Measurements from ENCODE around the gene TCAP.

The TCAP gene

DNA sequence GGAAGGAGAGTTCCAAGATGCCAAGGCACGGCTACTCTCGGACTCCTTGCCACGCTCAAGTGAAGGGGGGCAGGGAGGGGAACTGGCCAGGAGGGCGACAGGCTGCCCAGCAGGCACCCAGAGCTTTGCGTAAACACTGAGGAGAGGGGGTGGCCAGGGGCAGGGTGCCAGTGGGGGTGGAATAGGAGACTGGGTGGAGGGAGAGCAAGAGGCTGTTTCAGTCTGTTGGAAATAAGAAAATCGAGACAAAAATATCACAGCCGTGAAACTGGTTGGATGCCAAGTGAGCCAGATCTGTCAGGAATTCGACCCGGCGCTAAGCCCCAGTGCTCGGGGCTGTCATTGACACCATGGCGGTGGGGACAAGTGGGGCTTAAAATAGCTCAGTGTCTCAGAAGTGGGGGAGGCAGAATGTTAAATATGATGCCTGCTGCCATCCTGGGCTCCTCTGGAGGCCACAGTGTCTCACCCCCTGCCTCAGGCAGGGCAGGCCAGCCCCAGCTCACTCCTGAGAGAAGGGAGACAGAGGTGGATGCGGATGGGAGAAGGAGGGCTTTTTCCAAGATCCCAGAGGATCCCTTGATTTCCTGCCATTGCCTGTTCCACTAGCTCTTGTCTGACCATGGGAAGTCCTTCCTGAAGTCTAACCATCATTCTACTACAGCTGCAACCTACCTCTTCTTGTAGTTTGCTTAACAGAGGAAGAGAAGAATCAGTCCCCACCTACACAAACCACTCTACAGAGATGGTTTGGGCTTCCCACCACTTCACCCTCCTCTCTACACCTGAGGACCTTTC lies 12.6 kb downstream of the TCAP start:
- no peak overlapping the region for H3K4me3 ChIP-seq (ENCODE audit: low read depth, low read length)
- TF ChIP-seq, protein P1, sequence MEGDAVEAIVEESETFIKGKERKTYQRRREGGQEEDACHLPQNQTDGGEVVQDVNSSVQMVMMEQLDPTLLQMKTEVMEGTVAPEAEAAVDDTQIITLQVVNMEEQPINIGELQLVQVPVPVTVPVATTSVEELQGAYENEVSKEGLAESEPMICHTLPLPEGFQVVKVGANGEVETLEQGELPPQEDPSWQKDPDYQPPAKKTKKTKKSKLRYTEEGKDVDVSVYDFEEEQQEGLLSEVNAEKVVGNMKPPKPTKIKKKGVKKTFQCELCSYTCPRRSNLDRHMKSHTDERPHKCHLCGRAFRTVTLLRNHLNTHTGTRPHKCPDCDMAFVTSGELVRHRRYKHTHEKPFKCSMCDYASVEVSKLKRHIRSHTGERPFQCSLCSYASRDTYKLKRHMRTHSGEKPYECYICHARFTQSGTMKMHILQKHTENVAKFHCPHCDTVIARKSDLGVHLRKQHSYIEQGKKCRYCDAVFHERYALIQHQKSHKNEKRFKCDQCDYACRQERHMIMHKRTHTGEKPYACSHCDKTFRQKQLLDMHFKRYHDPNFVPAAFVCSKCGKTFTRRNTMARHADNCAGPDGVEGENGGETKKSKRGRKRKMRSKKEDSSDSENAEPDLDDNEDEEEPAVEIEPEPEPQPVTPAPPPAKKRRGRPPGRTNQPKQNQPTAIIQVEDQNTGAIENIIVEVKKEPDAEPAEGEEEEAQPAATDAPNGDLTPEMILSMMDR (IDR thresholded peaks at IDR 0.05; ENCODE audit: borderline replicate concordance, insufficient read depth, low read depth, low read length), result no peak

DNA sequence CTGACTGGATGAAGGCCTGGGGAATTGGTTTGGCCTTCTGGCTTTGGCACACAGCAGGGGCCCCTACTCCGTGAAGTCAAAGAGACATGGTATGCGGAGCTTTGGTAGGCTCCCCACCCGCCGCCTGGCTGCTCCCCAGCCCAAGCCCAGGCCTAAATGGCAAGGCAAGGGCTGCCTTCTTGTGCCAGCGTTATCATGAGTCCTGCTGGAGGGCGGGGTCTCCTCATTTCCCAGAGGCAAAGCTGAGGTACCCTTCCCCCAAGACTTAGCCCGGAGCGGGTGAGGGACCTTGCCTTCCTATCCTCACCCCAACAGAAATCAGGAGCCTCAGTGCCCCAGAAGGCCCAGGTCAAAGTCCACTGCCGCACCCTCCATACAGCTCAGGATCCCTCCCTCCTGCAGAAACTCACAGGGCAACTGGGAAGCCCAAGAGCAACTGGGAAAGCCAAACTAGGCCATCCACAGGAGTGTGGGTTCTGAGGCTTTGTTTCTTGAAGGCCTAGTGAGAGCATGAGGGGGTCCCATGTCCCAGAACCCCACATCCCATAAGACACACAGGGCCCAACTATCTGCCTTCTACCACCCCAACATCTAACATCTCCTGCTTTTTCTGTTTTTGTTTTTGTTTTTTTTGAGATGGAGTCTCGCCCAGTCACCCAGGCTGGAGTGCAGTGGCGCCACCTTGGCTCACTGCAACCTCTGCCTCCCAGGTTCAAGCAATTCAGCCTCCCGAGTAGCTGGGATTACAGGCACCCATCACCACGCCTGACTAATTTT lies 13.4 kb downstream of the TCAP start:
- TF ChIP-seq, protein P1 (IDR thresholded peaks at IDR 0.05; ENCODE audit: borderline replicate concordance, insufficient read depth, low read depth, low read length), result no peak
- H3K4me3 ChIP-seq (ENCODE audit: low read depth, low read length), result no peak overlapping the region

DNA sequence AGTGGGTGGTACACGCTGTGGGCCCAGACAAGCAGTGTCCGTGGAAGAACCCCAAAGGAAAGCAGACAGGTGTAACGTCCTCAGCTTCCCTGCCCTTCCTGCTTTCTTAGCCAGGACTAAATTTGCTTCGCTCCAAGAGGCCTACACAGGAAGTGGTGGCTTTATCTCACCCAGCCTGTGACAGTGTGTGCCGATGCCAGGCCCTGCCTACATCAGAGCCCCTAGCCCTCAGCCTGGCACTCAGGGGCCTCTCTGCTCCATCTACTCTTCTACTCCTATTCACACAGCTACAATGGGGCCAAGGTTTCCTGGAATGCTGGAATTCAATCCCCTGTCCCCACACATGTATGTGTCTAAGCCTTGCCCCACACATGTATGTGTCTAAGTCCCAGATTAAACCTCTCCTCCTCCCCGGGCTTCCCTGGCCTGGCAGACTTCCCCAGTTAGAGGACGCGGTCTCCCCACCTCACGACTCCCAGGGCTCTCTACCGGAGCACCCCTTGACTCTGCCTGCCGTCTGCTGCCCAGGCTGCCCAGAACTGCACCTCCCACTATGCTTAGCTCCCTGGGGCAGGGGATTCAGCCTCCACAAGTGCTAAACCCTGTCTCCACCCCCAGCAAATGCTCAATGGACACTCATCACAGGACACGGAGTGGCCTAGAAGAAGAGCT lies 14.5 kb downstream of the TCAP start:
- TF ChIP-seq, protein P1 (IDR thresholded peaks at IDR 0.05; ENCODE audit: borderline replicate concordance, insufficient read depth, low read depth, low read length), result no peak
- no peak overlapping the region for H3K4me3 ChIP-seq (ENCODE audit: low read depth, low read length)

DNA sequence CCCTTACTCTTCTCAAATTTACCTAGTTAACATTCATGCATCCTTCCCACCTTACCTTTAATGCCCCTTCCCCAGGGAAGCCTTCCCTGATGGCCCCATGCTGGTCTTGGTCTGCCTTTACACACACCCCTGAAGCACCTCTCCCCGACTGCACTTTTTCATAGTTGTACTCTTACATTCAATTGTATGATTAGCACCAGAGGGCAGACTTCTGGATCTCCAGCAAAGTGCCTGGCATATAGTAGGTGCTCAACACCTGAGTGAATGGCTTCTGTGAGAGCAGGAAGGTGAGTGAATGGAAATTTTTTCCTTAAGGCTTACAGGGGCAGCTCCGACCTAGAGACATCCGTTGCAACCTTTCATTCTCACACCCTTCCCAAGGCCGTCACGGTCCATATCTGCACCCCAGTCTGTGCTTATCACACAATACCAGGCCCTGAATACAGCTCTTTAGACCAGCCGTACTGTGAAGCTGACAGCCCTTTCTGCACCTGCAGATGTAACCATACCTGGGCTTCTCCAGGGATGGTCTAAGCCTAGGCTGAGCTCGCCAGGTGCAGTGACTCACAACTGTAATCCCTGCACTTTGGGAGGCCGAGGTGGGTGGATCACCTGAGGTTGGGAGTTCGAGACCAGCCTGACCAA lies 18.3 kb downstream of the TCAP start:
- H3K4me3 ChIP-seq (ENCODE audit: low read depth, low read length), result no peak overlapping the region
- TF ChIP-seq, protein P1 (IDR thresholded peaks at IDR 0.05; ENCODE audit: borderline replicate concordance, insufficient read depth, low read depth, low read length), result no peak

DNA sequence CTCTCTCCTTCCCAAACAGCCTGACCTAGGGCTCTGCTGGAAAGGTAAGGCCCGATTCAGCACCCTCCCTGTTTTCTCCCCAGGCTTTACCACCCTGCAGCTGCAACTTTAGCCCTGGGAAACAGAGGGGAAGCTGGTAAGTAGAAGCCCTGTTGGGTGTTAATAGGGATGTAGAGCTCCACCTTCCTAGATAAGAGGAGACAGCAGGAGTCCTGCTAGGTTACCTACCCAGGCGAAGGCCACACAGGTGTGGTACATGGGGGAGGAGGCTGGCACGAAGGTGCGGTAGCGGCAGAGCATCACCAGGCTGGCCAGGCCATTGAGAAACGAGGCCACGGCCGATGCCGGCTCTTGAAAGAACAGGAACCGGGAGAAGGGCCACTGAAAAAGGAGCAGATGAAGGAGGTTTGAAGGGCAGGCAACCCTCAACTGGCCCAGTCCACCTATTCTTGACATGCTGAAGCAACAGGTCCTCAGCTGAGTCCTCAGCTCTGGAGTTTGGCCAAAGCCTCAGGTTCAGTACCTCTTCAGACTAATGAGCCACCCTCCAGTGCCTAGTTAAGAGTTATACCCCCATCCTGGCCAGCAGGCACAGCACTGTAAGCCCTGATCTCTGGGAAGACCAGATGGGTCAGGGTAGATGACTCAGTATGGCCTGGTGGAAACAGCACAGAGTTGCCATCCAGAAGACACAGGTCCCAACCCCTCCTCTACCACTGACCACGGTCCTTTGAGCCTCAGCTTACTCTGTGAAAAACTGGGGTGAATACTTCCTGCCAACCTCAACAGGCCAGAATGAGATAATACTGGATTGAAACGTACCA lies 19.4 kb downstream of the TCAP start:
- TF ChIP-seq, protein P1 (IDR thresholded peaks at IDR 0.05; ENCODE audit: borderline replicate concordance, insufficient read depth, low read depth, low read length), result no peak
- H3K4me3 ChIP-seq (ENCODE audit: low read depth, low read length), result no peak overlapping the region

DNA sequence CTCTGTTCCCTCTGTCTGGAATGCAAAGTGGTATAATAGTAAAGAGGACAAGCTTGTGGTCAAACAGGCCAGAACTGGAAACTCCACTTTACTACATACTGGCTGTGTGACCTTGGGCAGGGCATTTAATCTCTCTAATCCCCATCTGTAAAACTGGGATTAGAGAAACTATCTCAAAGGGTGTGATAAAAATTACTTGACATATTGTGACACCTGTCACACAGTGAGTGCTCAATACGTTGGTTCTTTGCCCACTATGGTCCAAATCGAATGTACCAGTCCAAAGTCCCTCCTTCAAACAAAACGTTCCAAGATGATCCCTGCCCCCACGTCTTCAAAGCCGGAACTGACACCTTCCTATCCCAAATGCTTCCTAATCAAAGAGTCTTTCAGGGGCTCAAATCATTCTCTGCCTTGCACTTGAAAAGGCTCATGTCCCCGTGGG lies 22.0 kb downstream of the TCAP start:
- H3K4me3 ChIP-seq (ENCODE audit: low read depth, low read length), result no peak overlapping the region
- TF ChIP-seq, protein P1 (IDR thresholded peaks at IDR 0.05; ENCODE audit: borderline replicate concordance, insufficient read depth, low read depth, low read length), result no peak
